Large intestine (tissue), 3 donors: ENCODE data around the gene STK39. TPM values are rescaled to one million over a fixed set of nuclear protein-coding genes. Genes with fewer than 3 reads are reported as not detected.

Source experiments
- DNase-seq, 2 donors: peaks; one replicate each; pipeline versions ENCODE4 v3.0.0 to v3.0.0-alpha.2; 2013
- H3K27ac ChIP-seq: one replicate; pipeline ENCODE4 v1.5.1; 2013; ENCODE audit warnings: low read length
- H3K27me3 ChIP-seq: 2 replicates; pipeline ENCODE4 v1.6.1; 2013; ENCODE audit warnings: low read length; ENCODE audit not compliant: control insufficient read depth, insufficient read depth
- H3K36me3 ChIP-seq: 2 replicates; pipeline ENCODE4 v1.6.1; 2013; ENCODE audit warnings: low read length; ENCODE audit not compliant: control insufficient read depth, insufficient read depth
- H3K4me1 ChIP-seq: one replicate; pipeline ENCODE4 v1.6.1; 2013; ENCODE audit warnings: low read length; ENCODE audit not compliant: control insufficient read depth, insufficient read depth
- H3K4me3 ChIP-seq: one replicate; pipeline ENCODE4 v1.5.1; 2013; ENCODE audit warnings: low read length
- H3K9me3 ChIP-seq: one replicate; pipeline ENCODE4 v1.6.1; 2013; ENCODE audit warnings: mild to moderate bottlenecking, low read depth, low read length, moderate library complexity; ENCODE audit not compliant: control insufficient read depth
- WGBS: methylation state at CpG from one replicate; pipeline ENCODE4 v1.1.5; 2013; ENCODE audit warnings: low lambda C conversion rate; ENCODE audit not compliant: insufficient coverage; 5-methylcytosine and 5-hydroxymethylcytosine counted together
- polyA plus RNA-seq: library from polyadenylated mRNA; unstranded; fragments of 120-200 nt; gene quantifications from one replicate; pipeline ENCODE4 v1.2.1, GENCODE V29; 2013

STK39 gene
- polyA plus RNA-seq, 1 donor: 22.4 TPM

GRCh38 chr2:168244318-168244717 lies 3.1 kb downstream of the STK39 start:
- Histone ChIP-seq H3K4me1 (peaks cover 13% of the 10 kb centered on the region), H3K27me3 (no peaks in the 10 kb centered on the region), H3K4me3 (no peak overlapping the region), H3K27ac (peak overlapping the region; percentile 54), H3K36me3 (no peaks in the 10 kb centered on the region), H3K9me3 (no peaks in the 10 kb centered on the region)
- peak; percentile 41 to 66 for DNase-seq
- 0% methylated on average over 1 of the region's 8 CpGs for WGBS

- Histone ChIP-seq H3K4me3 (no peak overlapping the region), H3K27ac (no peak overlapping the region), H3K9me3 (no peaks in the 10 kb centered on the region), H3K27me3 (no peaks in the 10 kb centered on the region), H3K4me1 (peaks cover 13% of the 10 kb centered on the region), H3K36me3 (no peaks in the 10 kb centered on the region)
- WGBS: no CpG with 5 or more reads among the region's 5 CpGs
- DNase-seq: no peak
Measured at GRCh38 chr2:168243061-168243460, 4.3 kb downstream of the STK39 start.

- Histone ChIP-seq H3K4me1 (peaks cover 13% of the 10 kb centered on the region), H3K9me3 (no peaks in the 10 kb centered on the region), H3K27me3 (no peaks in the 10 kb centered on the region), H3K36me3 (no peaks in the 10 kb centered on the region), H3K4me3 (no peak overlapping the region), H3K27ac (no peak overlapping the region)
- DNase-seq: no peak
- WGBS: no CpG with 5 or more reads among the region's 5 CpGs
Measured at GRCh38 chr2:168241746-168242145, 5.6 kb downstream of the STK39 start.

GRCh38 chr2:168241208-168241607 lies 6.2 kb downstream of the STK39 start:
- Histone ChIP-seq H3K4me3 (no peak overlapping the region), H3K27ac (no peak overlapping the region), H3K4me1 (peaks cover 13% of the 10 kb centered on the region), H3K27me3 (no peaks in the 10 kb centered on the region), H3K9me3 (no peaks in the 10 kb centered on the region), H3K36me3 (no peaks in the 10 kb centered on the region)
- DNase-seq: no peak
- WGBS: 60% methylated on average over 1 of the region's 5 CpGs

- no CpG with 5 or more reads among the region's 5 CpGs for WGBS
- no peaks in the 10 kb centered on the region for H3K4me1 ChIP-seq
Measured at GRCh38 chr2:168239281-168239680, 8.1 kb downstream of the STK39 start.

GRCh38 chr2:168237741-168238140 lies 9.7 kb downstream of the STK39 start:
- WGBS: no CpG with 5 or more reads among the region's 1 CpG
- DNase-seq: no peak
- no peaks in the 10 kb centered on the region for H3K36me3 ChIP-seq
- H3K4me3 ChIP-seq: no peak overlapping the region
- H3K27me3 ChIP-seq: no peaks in the 10 kb centered on the region
- H3K27ac ChIP-seq: no peak overlapping the region
- no peaks in the 10 kb centered on the region for H3K9me3 ChIP-seq
- H3K4me1 ChIP-seq: no peaks in the 10 kb centered on the region

More at GRCh38 chr2:168239281-168239680, 8.1 kb downstream of the STK39 start:
- H3K27me3 ChIP-seq: no peaks in the 10 kb centered on the region
- H3K9me3 ChIP-seq: no peaks in the 10 kb centered on the region
- DNase-seq: no peak
- no peak overlapping the region for H3K27ac ChIP-seq
- H3K36me3 ChIP-seq: no peaks in the 10 kb centered on the region
- no peak overlapping the region for H3K4me3 ChIP-seq

- WGBS: 100% methylated on average over 1 of the region's 2 CpGs
- DNase-seq: no peak
Measured at GRCh38 chr2:168234407-168235085, 12.8 kb downstream of the STK39 start.

GRCh38 chr2:168233726-168234406 lies 13.5 kb downstream of the STK39 start:
- Histone ChIP-seq H3K36me3 (peaks cover 6% of the 10 kb centered on the region), H3K27me3 (no peaks in the 10 kb centered on the region), H3K4me1 (no peaks in the 10 kb centered on the region), H3K9me3 (no peaks in the 10 kb centered on the region), H3K27ac (no peak overlapping the region), H3K4me3 (no peak overlapping the region)
- no peak for DNase-seq
- 100% methylated on average over 1 of the region's 5 CpGs for WGBS

More at GRCh38 chr2:168234407-168235085, 12.8 kb downstream of the STK39 start:
- H3K27me3 ChIP-seq: no peaks in the 10 kb centered on the region
- H3K27ac ChIP-seq: no peak overlapping the region
- no peak overlapping the region for H3K4me3 ChIP-seq
- peaks cover 6% of the 10 kb centered on the region for H3K36me3 ChIP-seq
- no peaks in the 10 kb centered on the region for H3K4me1 ChIP-seq
- H3K9me3 ChIP-seq: no peaks in the 10 kb centered on the region

GRCh38 chr2:168233166-168233565 lies 14.2 kb downstream of the STK39 start:
- Histone ChIP-seq H3K4me3 (no peak overlapping the region), H3K27me3 (no peaks in the 10 kb centered on the region), H3K36me3 (peaks cover 6% of the 10 kb centered on the region), H3K4me1 (no peaks in the 10 kb centered on the region), H3K27ac (no peak overlapping the region), H3K9me3 (no peaks in the 10 kb centered on the region)
- WGBS: 80% methylated on average over 1 of the region's 2 CpGs
- no peak for DNase-seq

GRCh38 chr2:168231609-168232241 lies 15.7 kb downstream of the STK39 start:
- no peaks in the 10 kb centered on the region for H3K9me3 ChIP-seq
- 100% methylated on average over 1 of the region's 7 CpGs for WGBS
- no peaks in the 10 kb centered on the region for H3K4me1 ChIP-seq
- no peak overlapping the region for H3K27ac ChIP-seq
- peaks cover 6% of the 10 kb centered on the region for H3K36me3 ChIP-seq
- no peaks in the 10 kb centered on the region for H3K27me3 ChIP-seq
- no peak for DNase-seq
- H3K4me3 ChIP-seq: no peak overlapping the region
